Activated naive CD8-positive, alpha-beta T cell treated with anti-CD3 and anti-CD28 coated beads, Interleukin-2, amount 50 U/mL, for 24 hours (primary cell): Measurements from ENCODE around the gene CRMP1.
"Not testable (repeated sequence)": the region's sequence is repeated elsewhere in the genome, so short reads cannot be mapped to it uniquely, and the experiment has no call there.

ENCODE experiments used
- ATAC-seq: fragments of 150-1000 bp; cut with Tn5 transposase; one replicate; pipeline ENCODE4 v1.10.0; 2021
- DNase-seq: peaks from one replicate; pipeline ENCODE4 v3.0.0; 2021
- H3K27ac Mint-ChIP-seq: one replicate; pipeline ENCODE4 v1.8.0; 2021; ENCODE audit warnings: mild to moderate bottlenecking, mixed read lengths
- H3K27me3 Mint-ChIP-seq: one replicate; pipeline ENCODE4 v1.8.0; 2021; ENCODE audit warnings: mixed read lengths
- H3K36me3 Mint-ChIP-seq: one replicate; pipeline ENCODE4 v1.8.0; 2021; ENCODE audit warnings: low read depth, mixed read lengths
- H3K4me1 Mint-ChIP-seq: one replicate; pipeline ENCODE4 v1.8.0; 2021; ENCODE audit warnings: mixed read lengths
- H3K4me3 Mint-ChIP-seq: one replicate; pipeline ENCODE4 v1.8.0; 2021; ENCODE audit warnings: mild to moderate bottlenecking, moderate library complexity, mixed read lengths
- H3K9me3 Mint-ChIP-seq: one replicate; pipeline ENCODE4 v1.8.0; 2021; ENCODE audit warnings: mixed read lengths

Gene CRMP1

DNA sequence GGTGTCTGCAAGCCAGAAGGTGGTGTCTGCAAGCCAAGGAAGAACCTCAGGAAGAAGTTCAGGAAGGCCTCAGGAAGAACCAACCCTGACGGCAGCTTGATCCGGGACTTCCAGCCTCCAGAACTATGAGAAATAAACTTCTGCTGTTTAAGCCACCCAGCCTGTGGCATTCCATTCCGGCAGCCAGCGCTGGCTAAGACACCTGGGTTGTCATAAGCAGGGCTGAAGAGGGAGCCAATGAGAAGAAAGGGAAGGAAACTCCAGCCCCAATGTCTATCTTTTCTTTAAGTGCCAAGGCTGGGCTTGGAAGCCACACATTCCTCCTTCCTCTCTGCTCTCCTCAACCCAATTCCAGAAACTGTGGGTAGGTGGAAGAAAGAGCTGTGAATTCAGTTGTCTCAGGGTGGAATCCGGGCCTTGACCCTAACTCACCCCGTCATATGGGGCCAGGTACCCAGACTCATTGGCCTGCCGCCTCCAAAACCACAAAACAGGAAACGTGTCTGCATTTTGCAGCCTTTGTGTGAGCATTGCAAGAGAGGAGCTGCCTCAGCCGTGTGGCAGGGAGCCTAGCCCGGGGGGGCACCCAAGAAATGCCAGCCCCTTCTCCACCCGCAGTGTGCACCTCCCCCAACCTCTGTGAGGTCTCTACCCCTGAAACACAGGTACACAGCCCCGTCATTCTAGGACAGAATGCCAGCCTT is 26.8 kb downstream of the CRMP1 start:
- ATAC-seq (no peak), DNase-seq (no peak)
- no peaks in the 10 kb centered on the region for H3K9me3 Mint-ChIP-seq
- H3K4me3 Mint-ChIP-seq: no peak overlapping the region
- peaks cover 27% of the 10 kb centered on the region for H3K4me1 Mint-ChIP-seq
- peaks cover 22% of the 10 kb centered on the region for H3K27me3 Mint-ChIP-seq
- no peaks in the 10 kb centered on the region for H3K36me3 Mint-ChIP-seq
- no peak overlapping the region for H3K27ac Mint-ChIP-seq

DNA sequence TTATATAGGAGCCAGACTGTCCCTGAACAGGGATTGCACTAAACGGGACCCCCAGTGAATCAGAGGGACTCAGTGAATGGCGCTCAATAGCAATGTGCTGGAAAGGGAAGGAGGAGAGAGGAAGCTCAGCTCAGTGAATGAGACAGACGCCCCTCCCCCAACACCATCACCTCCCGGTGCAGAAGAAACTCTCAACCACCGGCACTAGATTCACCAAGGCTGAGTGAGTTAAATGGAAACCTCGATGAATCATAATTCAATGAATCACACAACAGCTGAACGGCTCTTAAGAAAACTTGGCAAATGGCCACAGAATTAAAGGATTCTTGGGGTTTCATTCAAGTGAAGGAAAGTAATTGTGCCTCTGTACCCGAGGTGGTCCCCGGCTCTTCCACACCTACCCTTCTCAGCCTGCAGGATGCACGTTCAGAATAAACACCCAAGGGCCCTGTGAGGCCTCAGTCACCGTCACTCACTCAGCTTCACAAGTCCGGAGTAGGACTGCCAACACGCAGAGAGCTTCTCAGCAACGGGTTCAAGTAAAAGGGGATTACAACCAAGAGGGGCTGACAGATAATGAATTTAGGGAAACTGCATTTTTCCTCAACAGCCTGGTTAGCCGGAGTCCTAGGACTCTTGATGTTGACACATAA is 29.3 kb downstream of the CRMP1 start:
- Mint-ChIP-seq H3K9me3 (no peaks in the 10 kb centered on the region), H3K27me3 (peaks cover 14% of the 10 kb centered on the region), H3K4me1 (peaks cover 23% of the 10 kb centered on the region), H3K27ac (no peak overlapping the region), H3K36me3 (no peaks in the 10 kb centered on the region), H3K4me3 (no peak overlapping the region)
- DNase-seq (peak; percentile 63), ATAC-seq (peak; percentile 82)

DNA sequence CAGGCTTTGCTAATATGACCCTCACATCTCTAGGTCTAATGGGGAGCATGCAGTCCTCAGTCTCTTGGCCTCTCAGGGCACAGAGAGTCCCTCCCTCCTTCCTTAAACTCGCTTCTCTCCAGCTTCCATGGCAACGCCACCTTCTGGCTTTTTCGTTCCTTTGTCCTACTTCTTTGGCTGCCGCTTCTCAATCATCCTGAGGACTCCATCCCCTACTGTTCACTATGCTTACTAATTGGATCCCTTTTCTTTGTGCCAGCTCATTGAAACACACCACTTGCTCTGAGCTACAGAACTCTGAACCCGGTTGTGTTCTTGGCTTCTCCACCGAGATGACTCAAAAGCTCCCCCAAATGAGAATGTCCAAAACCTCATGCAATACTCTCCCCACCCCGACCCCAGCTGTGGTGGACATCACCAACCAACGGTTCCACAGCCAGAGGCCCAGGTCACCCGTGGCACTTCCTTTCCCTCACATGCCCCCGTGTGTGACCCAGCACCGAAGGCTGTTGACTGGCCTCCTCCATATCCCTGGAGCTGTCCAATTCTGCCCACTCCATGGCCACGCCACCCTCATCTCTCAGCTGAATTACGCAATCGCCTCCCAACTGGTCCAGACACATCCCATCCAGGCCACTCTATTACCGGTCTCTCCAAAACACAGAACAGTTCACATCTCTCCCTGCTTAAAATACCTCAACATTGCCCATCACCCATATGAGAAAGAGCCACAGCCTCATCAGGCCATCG is 34.7 kb downstream of the CRMP1 start:
- ATAC-seq: no peak
- Mint-ChIP-seq H3K36me3 (no peaks in the 10 kb centered on the region), H3K27ac (no peak overlapping the region), H3K4me3 (no peak overlapping the region), H3K27me3 (peaks cover 3% of the 10 kb centered on the region), H3K4me1 (no peaks in the 10 kb centered on the region), H3K9me3 (no peaks in the 10 kb centered on the region)
- DNase-seq: no peak

DNA sequence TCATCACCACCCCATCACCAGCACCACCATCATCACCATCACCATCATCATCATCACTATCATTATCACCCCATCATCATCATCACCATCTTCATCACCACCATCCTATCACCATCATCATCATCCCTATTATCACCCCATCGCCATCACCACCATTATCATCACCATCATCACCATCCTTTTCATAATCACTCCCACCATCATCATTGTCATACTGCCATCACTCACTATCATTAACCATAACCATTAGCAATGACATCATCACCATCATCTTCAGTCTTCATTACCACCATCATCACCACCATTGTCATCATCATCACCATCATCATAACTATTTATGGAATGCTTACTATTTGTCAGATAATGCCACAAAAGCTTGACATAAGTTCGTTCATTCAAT is 35.7 kb downstream of the CRMP1 start:
- no peak overlapping the region for H3K27ac Mint-ChIP-seq
- H3K36me3 Mint-ChIP-seq: no peaks in the 10 kb centered on the region
- no peaks in the 10 kb centered on the region for H3K9me3 Mint-ChIP-seq
- no peaks in the 10 kb centered on the region for H3K4me1 Mint-ChIP-seq
- peaks cover 4% of the 10 kb centered on the region for H3K27me3 Mint-ChIP-seq
- ATAC-seq: no peak
- no peak for DNase-seq
- H3K4me3 Mint-ChIP-seq: no peak overlapping the region

DNA sequence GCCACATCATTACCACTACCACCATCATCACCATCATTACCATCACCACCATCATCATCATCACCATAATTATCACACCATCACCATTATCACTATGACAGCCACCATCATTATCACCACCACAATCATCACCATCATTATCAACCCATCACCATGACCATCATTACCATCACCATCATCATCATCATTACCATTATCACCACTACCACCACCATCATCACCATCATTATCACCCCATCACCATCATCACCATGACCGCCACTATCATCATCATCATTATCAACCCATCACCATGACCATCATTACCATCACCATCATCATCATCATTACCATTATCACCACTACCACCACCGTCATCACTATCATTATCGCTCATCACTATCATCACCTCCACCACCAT is 36.5 kb downstream of the CRMP1 start:
- not testable (repeated sequence) for H3K4me1 Mint-ChIP-seq, H3K27ac Mint-ChIP-seq, H3K4me3 Mint-ChIP-seq, ATAC-seq, H3K27me3 Mint-ChIP-seq, H3K36me3 Mint-ChIP-seq, H3K9me3 Mint-ChIP-seq, DNase-seq

DNA sequence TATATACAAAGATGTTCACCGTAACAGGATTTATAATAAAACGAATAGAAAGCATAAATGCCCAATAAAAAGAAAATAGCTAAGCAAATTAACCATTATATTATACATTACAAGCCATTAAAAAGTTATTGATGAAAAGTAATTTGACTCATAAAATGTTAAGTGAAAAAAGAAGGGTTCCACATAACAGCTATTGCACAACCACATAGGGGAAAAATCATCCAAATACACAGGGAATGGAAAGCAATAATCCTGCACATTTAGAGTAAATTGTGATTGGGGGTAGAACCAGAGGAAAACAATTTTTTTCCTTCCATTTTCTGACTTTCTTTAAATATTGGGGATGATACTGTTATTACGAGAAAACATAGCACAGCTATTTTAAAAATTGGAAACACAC is 38.0 kb downstream of the CRMP1 start:
- Mint-ChIP-seq H3K27ac (no peak overlapping the region), H3K27me3 (peaks cover 9% of the 10 kb centered on the region), H3K36me3 (no peaks in the 10 kb centered on the region), H3K4me3 (no peak overlapping the region), H3K4me1 (no peaks in the 10 kb centered on the region), H3K9me3 (no peaks in the 10 kb centered on the region)
- ATAC-seq (no peak), DNase-seq (no peak)

DNA sequence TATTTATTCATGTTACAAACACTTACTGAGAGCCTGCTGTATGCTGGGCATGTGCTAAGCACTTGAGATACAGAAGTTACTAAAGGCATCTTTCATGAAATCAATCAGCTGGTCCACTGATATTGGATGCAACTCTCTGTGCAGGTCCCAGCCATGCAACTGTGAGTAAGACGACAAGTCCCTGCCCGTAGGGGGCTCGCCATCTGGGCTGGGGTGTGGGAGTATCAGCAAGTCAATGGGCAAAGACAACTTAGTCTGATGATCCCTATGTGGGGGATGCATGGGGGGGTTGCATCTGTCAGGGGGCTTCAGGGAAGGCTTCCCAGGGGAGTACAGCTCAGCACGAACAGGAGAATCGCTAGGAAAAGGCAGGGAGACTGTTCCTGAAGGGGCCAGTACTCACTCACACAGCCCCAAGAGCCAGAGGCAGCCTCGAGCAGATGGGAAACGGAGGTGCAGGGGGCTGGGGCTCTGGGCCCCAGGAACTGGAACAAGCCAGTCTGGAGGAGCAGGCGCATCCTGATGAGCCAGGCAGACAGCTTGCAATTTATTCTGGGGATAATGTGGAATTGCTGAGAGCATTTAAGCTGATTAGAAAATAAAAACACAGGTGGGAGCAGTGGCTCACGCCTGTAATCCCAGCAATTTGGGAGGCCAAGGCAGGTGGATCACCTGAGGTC is 40.2 kb downstream of the CRMP1 start:
- ATAC-seq (no peak), DNase-seq (no peak)
- peaks cover 14% of the 10 kb centered on the region for H3K27me3 Mint-ChIP-seq
- no peaks in the 10 kb centered on the region for H3K9me3 Mint-ChIP-seq
- H3K36me3 Mint-ChIP-seq: no peaks in the 10 kb centered on the region
- no peak overlapping the region for H3K27ac Mint-ChIP-seq
- H3K4me1 Mint-ChIP-seq: no peaks in the 10 kb centered on the region
- H3K4me3 Mint-ChIP-seq: no peak overlapping the region

DNA sequence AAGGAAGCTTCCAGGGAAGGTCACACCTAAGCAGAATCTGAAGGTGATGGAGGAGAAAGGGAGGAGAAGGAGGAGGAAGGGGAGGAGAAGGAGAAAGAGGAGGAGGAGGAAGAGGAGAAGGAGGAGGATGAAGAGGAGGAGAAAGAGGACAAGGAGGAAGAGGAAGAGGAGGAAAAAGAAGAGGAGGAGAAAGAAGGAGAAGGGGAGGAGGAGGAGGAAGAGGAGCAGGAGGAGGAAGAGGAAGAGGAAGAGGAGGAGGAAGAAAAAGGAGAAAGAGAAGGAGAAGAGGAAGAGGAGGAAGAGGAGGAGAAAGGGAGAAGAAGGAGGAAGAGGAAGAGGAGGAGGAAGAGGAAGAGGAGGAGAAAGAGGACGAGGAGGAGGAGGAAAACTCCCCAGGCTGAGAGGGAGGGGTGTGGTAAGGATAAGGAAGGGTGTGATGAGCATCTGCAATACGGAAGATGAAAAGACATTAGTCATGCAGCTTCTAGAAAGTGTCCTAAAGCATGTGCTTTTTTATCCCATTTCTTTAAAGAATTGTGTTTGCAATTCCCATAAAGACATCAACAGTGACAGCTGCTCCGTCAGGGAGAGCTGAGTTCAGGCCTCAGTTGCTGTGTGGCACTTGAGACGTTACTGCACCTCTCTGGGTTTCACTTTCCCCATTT is 41.1 kb downstream of the CRMP1 start:
- H3K4me1 Mint-ChIP-seq: no peaks in the 10 kb centered on the region
- DNase-seq (no peak), ATAC-seq (no peak)
- no peak overlapping the region for H3K27ac Mint-ChIP-seq
- no peaks in the 10 kb centered on the region for H3K36me3 Mint-ChIP-seq
- H3K9me3 Mint-ChIP-seq: no peaks in the 10 kb centered on the region
- no peak overlapping the region for H3K4me3 Mint-ChIP-seq
- peaks cover 14% of the 10 kb centered on the region for H3K27me3 Mint-ChIP-seq

DNA sequence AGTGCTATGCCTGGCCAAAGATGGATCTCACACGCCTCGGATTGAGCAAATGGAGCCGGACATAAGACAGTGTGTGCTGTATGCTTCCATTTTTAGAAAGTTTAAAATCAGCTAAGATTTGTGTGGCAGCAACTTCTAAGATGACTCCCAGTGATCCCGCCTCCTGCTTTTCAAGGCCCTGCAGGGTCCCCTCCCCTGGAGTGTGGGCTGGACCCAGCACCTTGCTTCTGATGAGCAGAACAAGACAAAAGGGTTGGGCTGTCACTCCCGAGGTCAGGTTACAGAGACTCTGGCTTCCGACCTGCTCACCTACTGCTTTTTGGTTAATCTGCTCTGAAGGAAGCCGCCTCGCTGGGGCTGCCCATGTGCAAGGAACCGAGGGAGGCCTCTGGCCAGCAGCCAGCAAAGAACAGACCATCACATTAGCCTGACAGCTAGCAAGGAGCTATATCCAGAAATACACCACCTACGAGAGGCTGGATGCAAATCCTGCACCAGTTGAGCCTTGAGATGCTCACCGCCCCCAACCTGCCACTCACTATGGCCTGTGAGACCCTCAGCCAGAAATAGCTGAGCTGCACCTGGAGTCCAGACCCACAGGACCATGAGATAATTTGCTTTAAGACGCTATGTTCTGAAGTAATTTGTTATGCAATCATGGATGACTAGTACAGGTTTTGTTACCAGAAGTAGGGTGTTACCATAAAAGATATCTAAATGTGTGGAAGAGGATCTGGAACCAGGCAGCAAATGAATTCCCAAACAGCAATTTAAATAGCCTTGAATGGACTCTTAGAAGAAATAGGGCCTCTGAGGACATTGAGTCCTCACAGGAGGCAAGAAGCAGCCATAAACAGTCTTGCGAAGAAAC is 47.6 kb downstream of the CRMP1 start:
- no peak overlapping the region for H3K27ac Mint-ChIP-seq
- H3K4me1 Mint-ChIP-seq: no peaks in the 10 kb centered on the region
- DNase-seq (no peak), ATAC-seq (no peak)
- peaks cover 5% of the 10 kb centered on the region for H3K27me3 Mint-ChIP-seq
- H3K36me3 Mint-ChIP-seq: no peaks in the 10 kb centered on the region
- peaks cover 3% of the 10 kb centered on the region for H3K9me3 Mint-ChIP-seq
- no peak overlapping the region for H3K4me3 Mint-ChIP-seq

DNA sequence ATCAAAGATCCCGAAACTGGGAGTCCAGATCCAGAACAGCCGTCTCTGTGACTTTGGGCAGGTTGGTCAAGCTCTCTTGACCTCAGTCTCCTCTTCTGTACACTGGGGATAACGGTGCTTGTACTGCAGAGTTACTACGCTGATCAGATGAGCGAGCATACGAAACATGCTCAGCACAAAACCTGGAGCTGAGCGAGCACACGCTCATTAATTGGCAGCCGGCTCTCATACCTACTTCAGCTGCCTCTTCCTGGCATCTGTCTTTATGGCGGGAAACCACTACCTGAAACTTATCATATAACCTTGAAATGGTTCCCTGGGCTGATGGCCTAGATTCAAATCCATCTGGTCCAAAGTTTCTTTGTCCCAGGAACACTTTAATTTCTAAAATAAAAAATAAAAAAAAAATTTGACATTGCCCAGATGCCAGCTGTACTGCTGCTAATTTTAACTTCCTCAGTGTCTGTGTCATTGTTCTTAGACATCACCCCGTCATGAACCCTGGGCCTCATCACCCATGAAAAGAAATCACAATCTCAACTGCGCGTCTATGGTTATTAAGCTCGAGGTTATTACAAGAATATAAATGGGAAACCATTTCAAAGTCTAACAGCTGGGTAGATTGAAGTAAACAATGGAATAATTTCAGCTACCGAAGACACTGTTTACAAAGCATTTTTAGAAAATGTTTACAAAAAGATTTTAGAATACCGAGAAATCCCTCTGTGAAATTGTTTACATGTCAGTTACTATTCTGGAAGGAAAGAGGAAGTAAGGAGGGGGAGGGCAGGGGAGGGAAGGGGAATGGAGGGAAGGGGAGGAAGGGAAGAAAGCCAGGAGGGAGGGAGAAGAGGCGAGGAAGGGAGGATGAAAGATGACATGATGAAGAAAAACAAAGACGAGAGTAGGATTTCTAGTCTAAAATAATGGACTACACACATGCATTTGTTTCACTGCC is 49.0 kb downstream of the CRMP1 start:
- Mint-ChIP-seq H3K9me3 (peaks cover 3% of the 10 kb centered on the region), H3K36me3 (no peaks in the 10 kb centered on the region), H3K4me3 (no peak overlapping the region), H3K27me3 (peaks cover 3% of the 10 kb centered on the region), H3K27ac (no peak overlapping the region), H3K4me1 (no peaks in the 10 kb centered on the region)
- ATAC-seq (no peak), DNase-seq (no peak)

DNA sequence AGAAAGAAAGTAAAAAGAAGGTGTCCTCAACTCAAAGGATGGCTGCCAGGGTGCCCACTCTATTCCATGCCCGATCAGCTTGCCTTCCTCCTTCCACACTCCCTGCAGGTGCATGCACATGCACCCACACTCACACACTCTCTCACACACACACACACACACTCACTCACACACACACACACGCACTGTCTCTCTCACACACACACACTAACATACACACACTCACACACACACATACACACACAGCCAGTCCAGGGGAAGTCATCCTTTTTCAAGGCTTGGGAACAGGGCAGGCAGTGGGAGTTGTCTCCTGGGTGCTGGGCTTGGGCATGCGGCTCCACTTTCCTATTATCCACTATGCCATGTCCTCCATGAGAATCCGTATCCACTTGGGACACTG is 50.4 kb downstream of the CRMP1 start:
- Mint-ChIP-seq H3K36me3 (no peaks in the 10 kb centered on the region), H3K4me1 (no peaks in the 10 kb centered on the region), H3K27me3 (no peaks in the 10 kb centered on the region), H3K27ac (no peak overlapping the region), H3K4me3 (no peak overlapping the region), H3K9me3 (peaks cover 3% of the 10 kb centered on the region)
- DNase-seq (no peak), ATAC-seq (no peak)

DNA sequence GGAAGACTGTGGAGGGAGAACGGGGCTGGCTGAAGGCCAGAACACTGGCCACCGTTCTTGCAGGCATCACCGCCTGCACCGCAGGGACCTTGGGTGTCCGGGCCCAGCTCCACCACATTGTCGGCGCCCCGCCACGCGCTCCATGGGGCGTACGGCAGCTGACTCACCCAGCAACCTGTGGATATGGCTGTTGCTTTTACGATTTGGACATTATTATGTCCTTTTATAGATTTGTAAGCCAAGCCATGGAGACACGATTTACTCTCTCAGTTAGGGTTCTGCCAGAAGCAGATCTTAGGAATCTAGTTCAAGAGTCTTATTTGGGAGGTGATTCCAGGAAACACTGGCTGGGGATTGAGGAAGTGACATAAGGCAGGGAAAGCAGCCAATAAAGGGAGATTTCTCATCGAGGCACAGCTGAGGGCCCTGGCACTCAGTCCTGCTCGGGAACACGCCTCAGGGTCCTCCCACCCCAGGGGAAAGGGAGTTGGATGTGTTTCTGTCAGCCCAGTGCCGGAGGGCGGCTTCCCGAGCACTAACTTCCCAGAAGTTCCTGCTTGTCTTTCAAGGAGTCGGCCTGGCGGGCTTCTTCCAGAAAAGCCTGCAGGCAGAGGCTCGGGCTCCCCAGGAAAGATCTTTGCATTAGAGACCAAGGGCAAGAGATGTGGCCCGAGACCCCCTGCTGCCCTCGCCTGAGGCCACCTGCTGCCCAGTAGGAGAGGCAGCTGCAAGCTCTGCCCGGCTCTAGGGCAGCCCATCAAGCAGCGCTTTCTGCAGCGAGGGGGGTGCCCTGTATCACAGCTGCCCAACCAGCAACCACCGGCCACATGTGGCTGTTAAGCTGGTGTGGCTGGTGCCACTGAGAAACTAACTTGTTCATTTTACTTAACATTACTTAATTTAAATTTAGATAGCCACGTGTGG is 52.9 kb downstream of the CRMP1 start:
- no peak overlapping the region for H3K4me3 Mint-ChIP-seq
- peaks cover 2% of the 10 kb centered on the region for H3K27me3 Mint-ChIP-seq
- peaks cover 3% of the 10 kb centered on the region for H3K9me3 Mint-ChIP-seq
- no peak overlapping the region for H3K27ac Mint-ChIP-seq
- H3K36me3 Mint-ChIP-seq: no peaks in the 10 kb centered on the region
- DNase-seq (no peak), ATAC-seq (no peak)
- H3K4me1 Mint-ChIP-seq: no peaks in the 10 kb centered on the region
